ENCODE results near the gene DNMT3L.
A peak's percentile ranks its signal among the peaks of the same experiment; 100 is the strongest.
"Not testable (repeated sequence)": the region's sequence is repeated elsewhere in the genome, so short reads cannot be mapped to it uniquely, and the experiment has no call there.

Gene DNMT3L

GRCh38 chr21:44294391-44295162 lies 32.9 kb upstream of the DNMT3L start:
- DNase-seq, result peak in 1 of 2 donors; percentile 8

DNA sequence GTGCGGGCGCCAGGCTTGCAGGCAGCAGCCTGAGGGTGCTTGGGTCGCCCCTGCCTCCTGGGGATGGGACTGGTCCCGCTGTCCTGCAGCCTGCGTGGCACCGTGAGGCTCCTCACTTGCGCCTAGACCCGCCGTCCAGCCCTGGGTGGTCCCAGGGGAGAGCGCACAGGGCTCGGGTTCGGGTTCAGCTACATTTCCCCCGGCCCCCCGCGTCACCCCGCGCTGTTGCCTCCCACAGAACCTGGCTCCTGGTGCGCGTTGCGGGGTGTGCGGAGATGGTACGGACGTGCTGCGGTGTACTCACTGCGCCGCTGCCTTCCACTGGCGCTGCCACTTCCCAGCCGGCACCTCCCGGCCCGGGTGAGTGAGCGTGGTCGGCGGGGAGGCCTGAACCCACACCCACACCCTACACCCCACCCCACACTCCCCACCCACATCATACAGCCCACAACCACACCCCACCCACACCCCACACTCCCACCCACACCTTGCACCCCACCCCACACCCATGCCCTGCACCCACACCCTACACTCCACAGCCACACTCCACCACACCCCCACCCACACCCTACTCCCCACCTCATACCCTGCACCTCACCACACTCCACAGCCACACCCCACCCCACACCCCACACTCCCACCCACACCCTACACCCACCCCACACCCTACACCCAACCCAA lies 32.0 kb upstream of the DNMT3L start:
- no peak for DNase-seq

GRCh38 chr21:44292812-44293195 lies 31.1 kb upstream of the DNMT3L start:
- no peak for DNase-seq

DNA sequence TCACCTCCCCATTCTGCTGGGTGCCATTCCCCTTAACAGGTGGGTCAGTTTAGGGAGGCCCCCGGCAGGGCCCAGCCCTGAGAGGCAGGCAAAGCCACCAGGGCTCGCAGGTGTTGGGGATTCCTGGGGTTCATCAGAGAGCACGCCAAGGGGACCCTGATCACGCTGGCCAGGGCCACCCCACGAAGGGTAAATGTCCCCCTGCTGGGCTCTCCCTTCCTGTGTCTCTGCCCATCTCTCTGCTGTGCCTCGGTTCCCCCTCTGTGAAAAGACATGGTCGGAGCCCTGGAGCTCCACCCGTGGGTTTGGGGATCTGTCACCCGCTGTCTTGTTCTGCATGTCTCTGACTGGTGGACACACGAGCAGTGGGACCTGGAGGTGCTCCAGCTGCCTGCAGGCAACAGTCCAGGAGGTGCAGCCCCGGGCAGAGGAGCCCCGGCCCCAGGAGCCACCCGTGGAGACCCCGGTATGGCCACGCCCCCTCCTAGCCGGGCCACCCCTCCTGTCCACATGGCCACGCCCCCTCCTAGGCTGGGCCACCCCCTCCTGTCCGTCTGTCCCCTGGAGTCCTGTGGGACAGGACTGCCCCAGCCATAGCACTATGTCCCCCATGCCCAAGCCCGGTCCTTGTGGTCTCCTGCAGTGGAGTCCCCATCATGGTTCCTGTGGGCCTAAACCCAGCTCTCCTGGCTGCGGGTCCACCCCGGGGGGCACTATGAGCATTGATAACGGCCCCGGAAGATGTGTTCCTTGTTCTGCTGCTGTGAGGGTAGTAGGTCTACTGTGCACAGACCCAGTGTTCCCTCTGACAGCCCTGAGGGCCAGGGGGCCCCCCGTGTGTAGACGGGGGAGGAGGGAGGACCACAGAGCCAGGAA lies 30.5 kb upstream of the DNMT3L start:
- DNase-seq, result no peak

DNA sequence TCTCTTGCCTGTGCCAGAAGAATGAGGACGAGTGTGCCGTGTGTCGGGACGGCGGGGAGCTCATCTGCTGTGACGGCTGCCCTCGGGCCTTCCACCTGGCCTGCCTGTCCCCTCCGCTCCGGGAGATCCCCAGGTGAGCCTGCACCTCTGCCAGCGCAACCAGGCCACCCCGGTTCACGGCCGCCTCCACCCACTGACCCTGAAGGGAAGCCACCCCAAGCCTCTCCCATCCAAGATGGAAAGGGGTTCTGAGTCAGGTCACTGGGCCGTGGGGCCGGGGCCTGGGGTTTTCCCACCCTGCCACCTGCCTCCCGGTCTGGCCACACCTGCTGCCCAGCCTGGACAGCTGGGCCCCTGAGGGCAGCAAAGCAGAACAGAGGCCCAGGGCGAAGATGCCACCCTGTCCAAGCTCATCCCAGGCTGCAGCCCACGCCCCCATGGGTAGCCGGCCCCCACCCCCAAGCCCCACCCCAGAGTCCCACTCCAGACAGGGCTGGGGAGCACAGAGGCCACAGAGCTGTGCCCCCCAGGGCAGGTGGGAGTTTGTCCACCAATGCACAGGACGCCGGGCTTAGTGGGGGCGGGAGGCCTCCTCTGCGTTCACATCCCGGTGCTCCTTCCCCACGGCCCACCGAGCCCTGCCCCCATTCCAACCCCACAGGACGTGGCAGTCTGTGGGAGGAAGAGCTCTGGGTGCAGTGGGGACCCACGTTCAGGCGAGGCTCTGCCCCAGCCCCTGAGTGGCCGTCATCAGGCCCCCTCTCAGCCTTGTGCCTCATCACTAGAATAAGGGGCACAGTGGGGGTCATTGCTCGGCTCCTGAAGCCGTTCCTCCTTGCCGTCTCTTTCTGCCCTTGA lies 29.6 kb upstream of the DNMT3L start:
- no peak for DNase-seq

GRCh38 chr21:44290327-44291077 lies 28.8 kb upstream of the DNMT3L start:
- no peak for DNase-seq

- no peak for DNase-seq
Observed at GRCh38 chr21:44289381-44290010, 27.8 kb upstream of the DNMT3L start.

- DNase-seq, result no peak
Observed at GRCh38 chr21:44288251-44289110, 26.8 kb upstream of the DNMT3L start.

DNA sequence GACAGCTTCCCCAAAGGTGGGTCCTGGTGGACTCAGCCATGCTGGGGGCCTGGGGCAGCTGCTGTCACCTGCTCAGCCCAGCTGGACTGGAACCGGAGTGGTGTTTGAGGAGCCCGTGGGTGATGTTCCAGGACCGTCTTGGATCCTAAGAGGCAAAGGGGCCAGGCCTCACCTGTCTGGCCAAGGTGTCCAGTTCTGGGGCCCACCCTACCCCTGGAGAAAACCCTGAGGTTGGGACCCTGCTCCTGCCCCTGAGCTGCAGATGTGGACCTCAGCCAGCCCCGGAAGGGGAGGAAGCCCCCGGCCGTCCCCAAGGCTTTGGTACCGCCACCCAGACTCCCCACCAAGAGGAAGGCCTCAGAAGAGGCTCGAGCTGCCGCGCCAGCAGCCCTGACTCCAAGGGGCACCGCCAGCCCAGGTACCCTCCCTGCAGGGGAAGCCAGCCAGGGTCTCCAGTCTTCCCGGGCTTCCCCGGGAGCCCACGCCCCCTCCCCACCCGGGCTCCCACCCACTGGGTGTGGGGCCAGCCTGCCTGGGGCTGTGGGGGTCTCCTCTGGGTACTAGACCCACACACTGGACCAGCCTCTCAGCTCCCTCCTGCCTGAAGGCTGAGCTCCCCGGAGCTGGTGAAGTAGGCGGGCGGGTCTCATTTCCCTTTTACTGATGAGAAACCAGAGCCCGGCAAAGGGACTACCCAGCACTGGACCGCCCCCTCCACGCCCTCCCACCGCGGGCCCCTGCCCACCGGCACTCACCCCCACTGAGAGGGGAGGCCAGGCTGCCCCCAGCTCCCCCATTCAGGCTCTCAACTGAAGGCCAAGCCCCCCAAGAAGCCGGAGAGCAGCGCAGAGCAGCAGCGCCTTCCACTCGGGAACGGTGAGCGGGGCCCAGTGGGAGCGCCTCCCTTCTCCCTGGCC lies 25.3 kb upstream of the DNMT3L start:
- no peak for DNase-seq

GRCh38 chr21:44286086-44286715 lies 24.5 kb upstream of the DNMT3L start:
- DNase-seq, result no peak

GRCh38 chr21:44285138-44285992 lies 23.7 kb upstream of the DNMT3L start, which contains the start of gene AIRE:
TSS of gene AIRE (plus strand) at chr21:44285876. CDS start at chr21:44286007, 131 bp downstream.
- peak in 1 of 2 donors; percentile 19 for DNase-seq

DNA sequence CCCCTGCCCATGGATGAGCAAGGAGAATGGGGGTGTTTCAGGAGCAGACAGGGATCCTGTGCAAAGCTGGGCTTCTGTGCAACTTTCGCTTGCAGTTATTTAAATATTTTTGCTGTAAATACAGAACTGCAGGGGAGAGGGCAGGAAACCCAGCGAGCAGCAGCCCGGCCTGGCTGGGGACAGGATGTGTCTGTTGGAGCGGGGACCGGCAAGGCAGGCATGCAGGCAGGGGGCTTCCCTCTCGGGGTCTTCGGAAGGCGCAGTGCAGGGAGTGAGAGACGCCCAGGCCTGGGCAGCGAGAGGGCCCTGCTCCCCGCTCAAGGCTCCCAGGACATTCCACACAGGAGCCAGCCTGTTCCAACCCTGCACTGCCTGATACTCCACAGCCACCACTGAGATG lies 22.3 kb upstream of the DNMT3L start:
- DNase-seq, result peak in 1 of 2 donors; percentile 33

- not testable (repeated sequence) for DNase-seq
Observed at GRCh38 chr21:44283211-44283785, 21.6 kb upstream of the DNMT3L start.

- DNase-seq, result no peak
Observed at GRCh38 chr21:44282370-44282769, 20.7 kb upstream of the DNMT3L start.

DNA sequence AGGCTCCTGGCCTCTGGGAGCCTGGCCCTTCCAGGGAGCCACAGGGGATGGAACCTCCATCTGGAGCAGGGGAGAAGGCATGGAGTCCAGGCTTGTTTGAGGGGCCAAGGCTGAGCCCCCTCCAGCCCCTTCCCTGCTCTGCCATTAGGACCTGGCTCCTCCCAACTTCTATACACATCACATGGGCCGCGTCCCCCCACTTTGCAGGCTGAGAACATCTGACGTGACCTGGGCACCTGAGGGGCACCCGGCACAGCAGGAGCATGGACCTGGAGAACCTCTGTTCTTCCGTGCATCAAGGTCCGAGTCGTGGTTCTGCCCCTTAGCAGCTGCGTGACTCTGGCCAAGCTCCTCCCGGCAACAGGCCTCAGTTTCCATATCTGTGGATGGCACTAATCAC lies 20.1 kb upstream of the DNMT3L start:
- DNase-seq, result no peak

GRCh38 chr21:44279354-44280260 lies 17.9 kb upstream of the DNMT3L start:
- no peak for DNase-seq

Data from bone marrow (tissue), 2 donors.